ENCODE data around the gene ELMOD3. TPM values are rescaled to one million over a fixed set of nuclear protein-coding genes. Genes with fewer than 3 reads are reported as not detected.
A peak's percentile ranks its signal among the peaks of the same experiment; 100 is the strongest.

ELMOD3 gene
- total RNA-seq, 1 donor from 2014 or later = 7.1 TPM

GRCh38 chr2:85418132-85419008 is 63.8 kb downstream of the ELMOD3 start, which contains the start of gene SH2D6:
Gene SH2D6, plus strand, starts transcription at chr2:85418714. Its CDS starts 10,752 bp downstream, at chr2:85429466.
- Histone ChIP-seq H3K9me3 (no peaks in the 10 kb centered on the region), H3K27ac (peak within 1 kb of the TSS; percentile 93 to 95), H3K4me3 (peak within 1 kb of the TSS; percentile 72 to 74), H3K36me3 (no peaks in the 10 kb centered on the region), H3K4me1 (peaks cover 6 to 14% of the 10 kb centered on the region in 2 donors), H3K27me3 (no peaks in the 10 kb centered on the region)
- no peak for TF ChIP-seq CTCF (IDR thresholded peaks at IDR 0.05)
- DNase-seq (ENCODE audit: low spot score in 2 of 2) = peak in 1 of 2 donors; percentile 91
- intact Hi-C loops (cut with DNase I) = loop anchor here (2.0 kb wide), 2 partner anchors 64 to 198 kb away; partner anchors contain the start of genes ELMOD3, RETSAT and USP39

GRCh38 chr2:85419009-85419675 is 64.6 kb downstream of the ELMOD3 start:
- Histone ChIP-seq H3K36me3 (no peaks in the 10 kb centered on the region), H3K27ac (peak overlapping the region; percentile 93 to 95), H3K4me3 (peak overlapping the region; percentile 72 to 74), H3K27me3 (no peaks in the 10 kb centered on the region), H3K9me3 (no peaks in the 10 kb centered on the region), H3K4me1 (peaks cover 6 to 12% of the 10 kb centered on the region in 2 donors)
- no peak for TF ChIP-seq CTCF (IDR thresholded peaks at IDR 0.05)
- intact Hi-C loops (cut with DNase I) = loop anchor here (2.0 kb wide), 2 partner anchors 64 to 198 kb away; partner anchors contain the start of genes ELMOD3, RETSAT and USP39
- DNase-seq (ENCODE audit: low spot score in 2 of 2) = no peak

GRCh38 chr2:85420536-85421259 is 66.1 kb downstream of the ELMOD3 start:
- TF ChIP-seq CTCF (IDR thresholded peaks at IDR 0.05) = peak; percentile 100
- Histone ChIP-seq H3K4me1 (peaks cover 6 to 11% of the 10 kb centered on the region in 2 donors), H3K4me3 (peak overlapping the region in 1 of 2 donors; percentile 32), H3K9me3 (no peaks in the 10 kb centered on the region), H3K27ac (peak overlapping the region; percentile 30 to 60), H3K27me3 (no peaks in the 10 kb centered on the region), H3K36me3 (no peaks in the 10 kb centered on the region)
- DNase-seq (ENCODE audit: low spot score in 2 of 2) = peak; percentile 52 to 95
- intact Hi-C loops (cut with DNase I) = loop anchor here (1.0 kb wide), 2 partner anchors 119 to 132 kb away; partner anchors contain the start of gene MAT2A

- Histone ChIP-seq H3K27ac (peak overlapping the region; percentile 30 to 60), H3K9me3 (no peaks in the 10 kb centered on the region), H3K4me3 (no peak overlapping the region), H3K36me3 (no peaks in the 10 kb centered on the region), H3K4me1 (peaks cover 6 to 11% of the 10 kb centered on the region in 2 donors), H3K27me3 (no peaks in the 10 kb centered on the region)
- no peak for TF ChIP-seq CTCF (IDR thresholded peaks at IDR 0.05)
- intact Hi-C loops (cut with DNase I) = no loop called here
- no peak for DNase-seq (ENCODE audit: low spot score in 2 of 2)
Measured at GRCh38 chr2:85421260-85422071, 66.9 kb downstream of the ELMOD3 start.

Data from ascending aorta (tissue), 2 donors.